HCT116 (cell line): ENCODE data around the gene TMEM179. TPM values are rescaled to one million over a fixed set of nuclear protein-coding genes. Genes with fewer than 3 reads are reported as not detected.

Source experiments
- ATAC-seq: fragments of 200-7000 bp; cut with Tn5 transposase; 2 replicates; pipeline ENCODE4 v1.9.1; 2020; ENCODE audit warnings: mild to moderate bottlenecking, moderate library complexity
- BruUV-seq: library from RNA; stranded (reverse); fragments of 400-500 nt; replicated peaks from 2 replicates; lab custom pipeline; 2021; lab: Mats Ljungman, UMichigan
- CTCF ChIA-PET: fragments of 300-600 bp; sonication (Branson Sonifier 250); formaldehyde crosslinking; loops from one replicate; lab custom pipeline; 2021; ENCODE audit warnings: antibody characterized with exemption; lab: Charles Lee
- POLR2A ChIA-PET: fragments of 300-600, 350-600 bp; sonication (Branson Sonifier 250); formaldehyde crosslinking; loops from one replicate; lab custom pipeline; 2021; ENCODE audit warnings: antibody characterized with exemption; lab: Charles Lee
- RAD21 ChIA-PET, 2 experiments: fragments of 300-600 bp; sonication (Branson Sonifier 250); formaldehyde crosslinking; loops; one replicate each; lab custom pipeline; 2023; ENCODE audit warnings: low total read pairs in 2 of 2; ENCODE audit not compliant: uncharacterized antibody in 2 of 2, unreplicated experiment in 2 of 2, low non-redundant PET in 1 of 2; lab: Charles Lee
- DNase-seq: peaks from one replicate; pipeline ENCODE4 v3.0.0-alpha.2; 2010; ENCODE audit warnings: low read depth, low spot score
- H2AFZ ChIP-seq: fragments of 200-600 bp; shearing (Covaris generic), sonication (generic); 2 replicates; pipeline ENCODE4 v1.6.1; 2017; ENCODE audit warnings: low read depth, mixed run types, mixed read lengths, antibody characterized with exemption, low read length; ENCODE audit not compliant: poor library complexity, severe bottlenecking
- H3K27ac ChIP-seq: 2 replicates; pipeline ENCODE4 v1.5.1; 2012; ENCODE audit warnings: low read depth, low read length
- H3K27me3 ChIP-seq: fragments of 200-600 bp; sonication (generic); 2 replicates; pipeline ENCODE4 v1.6.1; 2016; ENCODE audit warnings: mixed run types, low read length, mixed read lengths; ENCODE audit not compliant: insufficient read depth
- H3K36me3 ChIP-seq, 2 experiments: fragments of 200-500 bp in 1 of 2; fragments of 200-600 bp in 1 of 2; sonication (Bioruptor generic) in 1 of 2; sonication (generic) in 1 of 2; 2 replicates each; pipeline versions ENCODE4 v1.5.1 to v1.6.1; 2014 to 2016; ENCODE audit warnings: low read length in 2 of 2, inconsistent platforms in 1 of 2, mixed read lengths in 1 of 2, mixed run types in 1 of 2; ENCODE audit not compliant: insufficient read depth in 2 of 2, control insufficient read depth in 1 of 2
- H3K4me1 ChIP-seq, 2 experiments: fragments of 200-600 bp in 1 of 2; sonication (generic) in 1 of 2; 2 replicates each; pipeline versions ENCODE4 v1.5.1 to v1.6.1; 2012 to 2017; ENCODE audit warnings: low read length in 2 of 2, inconsistent platforms in 1 of 2, mild to moderate bottlenecking in 1 of 2, mixed read lengths in 1 of 2, mixed run types in 1 of 2, moderate library complexity in 1 of 2; ENCODE audit not compliant: insufficient read depth in 2 of 2, control insufficient read depth in 1 of 2
- H3K4me2 ChIP-seq: fragments of 200-600 bp; sonication (generic); 2 replicates; pipeline ENCODE4 v1.6.1; 2017; ENCODE audit warnings: mixed run types, low read length, mixed read lengths
- H3K4me3 ChIP-seq, 2 experiments: fragments of 200-600 bp in 1 of 2; sonication (generic) in 1 of 2; replicated peaks in 1 of 2; 2 replicates each; pipeline ENCODE4 v1.5.1; 2011 to 2016; ENCODE audit warnings: low read length in 2 of 2, control low read depth in 1 of 2, low read depth in 1 of 2, mild to moderate bottlenecking in 1 of 2, mixed read lengths in 1 of 2, mixed run types in 1 of 2
- H3K79me2 ChIP-seq: fragments of 200-600 bp; sonication (generic); 2 replicates; pipeline ENCODE4 v1.6.1; 2017; ENCODE audit warnings: mild to moderate bottlenecking, mixed run types, low read length, moderate library complexity, mixed read lengths; ENCODE audit not compliant: insufficient read depth
- H3K9ac ChIP-seq: fragments of 200-600 bp; sonication (generic); 2 replicates; pipeline ENCODE4 v1.6.1; 2016; ENCODE audit warnings: low read length, mixed read lengths
- H3K9me2 ChIP-seq: fragments of 200-600 bp; sonication (generic), shearing (Covaris generic); 2 replicates; pipeline ENCODE4 v1.6.1; 2017; ENCODE audit warnings: mixed run types, mild to moderate bottlenecking, moderate library complexity; ENCODE audit not compliant: insufficient read depth
- H3K9me3 ChIP-seq, 2 experiments: fragments of 200-500 bp in 1 of 2; fragments of 200-600 bp in 1 of 2; sonication (Bioruptor generic) in 1 of 2; sonication (generic) in 1 of 2; 2 replicates each; pipeline ENCODE4 v1.6.1; 2014 to 2017; ENCODE audit warnings: low read length in 2 of 2, mixed read lengths in 2 of 2, inconsistent platforms in 1 of 2, low read depth in 1 of 2, mild to moderate bottlenecking in 1 of 2, mixed run types in 1 of 2, moderate library complexity in 1 of 2; ENCODE audit not compliant: control insufficient read depth in 1 of 2, insufficient read depth in 1 of 2
- H4K20me1 ChIP-seq: fragments of 200-600 bp; sonication (generic), shearing (Covaris generic); 2 replicates; pipeline ENCODE4 v1.6.1; 2017; ENCODE audit warnings: mixed run types, mild to moderate bottlenecking, moderate library complexity; ENCODE audit not compliant: insufficient read depth
- CTCF ChIP-seq, 3 experiments: fragments of 200-600 bp in 1 of 3; sonication (generic) in 1 of 3; IDR thresholded peaks in 2 of 3; conservative IDR thresholded peaks in 1 of 3; 2 replicates each; pipeline ENCODE4 v1.5.1; 2012 to 2017; ENCODE audit warnings: low read depth in 2 of 3, low read length in 2 of 3, antibody characterized with exemption in 1 of 3, borderline replicate concordance in 1 of 3, control low read depth in 1 of 3, mild to moderate bottlenecking in 1 of 3, mixed read lengths in 1 of 3, mixed run types in 1 of 3, moderate library complexity in 1 of 3; ENCODE audit not compliant: insufficient read depth in 1 of 3
- EGR1 ChIP-seq: IDR thresholded peaks from 2 replicates; pipeline ENCODE4 v1.6.1; 2012; ENCODE audit warnings: low read depth
- EZH2phosphoT487 ChIP-seq: fragments of 200-600 bp; IDR thresholded peaks from 2 replicates; pipeline ENCODE4 v1.6.1; 2018; ENCODE audit warnings: antibody characterized with exemption, borderline replicate concordance
- FOSL1 ChIP-seq: IDR thresholded peaks from 2 replicates; pipeline ENCODE4 v1.6.1; 2012; ENCODE audit warnings: low read depth
- MAX ChIP-seq: IDR thresholded peaks from 2 replicates; pipeline ENCODE4 v1.6.1; 2012
- POLR2A ChIP-seq: IDR thresholded peaks from 2 replicates; pipeline ENCODE4 v1.7.0; 2011; ENCODE audit warnings: borderline replicate concordance; ENCODE audit not compliant: insufficient read depth, insufficient read length; ENCODE audit errors: extremely low read depth
- POLR2AphosphoS5 ChIP-seq: IDR thresholded peaks from 2 replicates; pipeline ENCODE4 v1.6.1; 2011; ENCODE audit warnings: mild to moderate bottlenecking, low read depth, low read length, moderate library complexity
- YY1 ChIP-seq: IDR thresholded peaks from 2 replicates; pipeline ENCODE4 v1.6.1; 2011; ENCODE audit warnings: low read length, low read depth, moderate library complexity, mild to moderate bottlenecking; ENCODE audit not compliant: insufficient replicate concordance; ENCODE audit errors: extremely low read depth
- ZFX ChIP-seq: fragments of 450-650 bp; IDR thresholded peaks from 2 replicates; pipeline ENCODE4 v1.6.1; 2017
- ZNF274 ChIP-seq: fragments of 200-500 bp; sonication (Bioruptor generic); IDR thresholded peaks from 2 replicates; pipeline ENCODE4 v1.6.1; 2014; ENCODE audit warnings: mild to moderate bottlenecking, low read depth, low read length, inconsistent platforms
- intact Hi-C: fragments of 100-400 bp; cut with micrococcal nuclease; formaldehyde crosslinking; loops from 2 replicates; pipeline ENCODE4 v1.10.0; 2022
- total RNA-seq: library from RNA; stranded (reverse); gene quantifications from one replicate; pipeline ENCODE4 v1.2.1, GENCODE V29; 2021; ENCODE audit not compliant: unreplicated experiment

Gene TMEM179
- total RNA-seq, 1 experiment from 2014 or later: not detected

GRCh38 chr14:104542871-104543830 lies 61.4 kb downstream of the TMEM179 start:
- DNase-seq (no peak), ATAC-seq (no peak)
- no peak overlapping the region for H3K27ac ChIP-seq
- H3K79me2 ChIP-seq: no peaks in the 10 kb centered on the region
- peaks cover 40% of the 10 kb centered on the region for H3K27me3 ChIP-seq
- POLR2A ChIA-PET: no interaction called here
- no peak overlapping the region for H2AFZ ChIP-seq
- CTCF ChIA-PET: no interaction called here
- no TSS peak for BruUV-seq
- H3K4me2 ChIP-seq: no peak overlapping the region
- H4K20me1 ChIP-seq: no peaks in the 10 kb centered on the region
- H3K4me1 ChIP-seq: no peaks in the 10 kb centered on the region
- H3K9me2 ChIP-seq: no peaks in the 10 kb centered on the region
- no peaks in the 10 kb centered on the region for H3K36me3 ChIP-seq
- H3K4me3 ChIP-seq: no peak overlapping the region
- TF ChIP-seq ZNF274 (no peak), ZFX (no peak), YY1 (no peak), FOSL1 (no peak), POLR2A (no peak), MAX (no peak), CTCF (IDR thresholded peaks at IDR 0.05 in 2 of 3, conservative IDR thresholded peaks at IDR 0.05 in 1 of 3; ENCODE audit: borderline replicate concordance in 1 of 3, insufficient read depth in 1 of 3, low read depth in 2 of 3, low read length in 2 of 3) (no peak), POLR2AphosphoS5 (no peak), EGR1 (no peak), EZH2phosphoT487 (no peak)
- intact Hi-C loops: no loop called here
- no peaks in the 10 kb centered on the region for H3K9me3 ChIP-seq
- RAD21 ChIA-PET: no interaction called here
- no peak overlapping the region for H3K9ac ChIP-seq
